ENCODE data around the gene IFT43.
A peak's percentile ranks its signal among the peaks of the same experiment; 100 is the strongest.

IFT43 gene

GRCh38 chr14:75985618-75986438, at the start of gene IFT43:
TSS of gene IFT43 (plus strand) at chr14:75985763. CDS start at chr14:75985787, 24 bp downstream.
- DNase-seq (ENCODE audit: low read depth) = peak; percentile 77

- no peak for DNase-seq (ENCODE audit: low read depth)
Measured at GRCh38 chr14:75939200-75939599, 46.4 kb upstream of the IFT43 start.

GRCh38 chr14:75941030-75941429, 44.5 kb upstream of the IFT43 start:
- DNase-seq (ENCODE audit: low read depth) = no peak

- DNase-seq (ENCODE audit: low read depth) = no peak
Measured at GRCh38 chr14:75944607-75945241, 40.8 kb upstream of the IFT43 start.

- no peak for DNase-seq (ENCODE audit: low read depth)
Measured at GRCh38 chr14:75946785-75947184, 38.8 kb upstream of the IFT43 start.

GRCh38 chr14:75952489-75952888, 33.1 kb upstream of the IFT43 start:
- DNase-seq (ENCODE audit: low read depth) = no peak

- no peak for DNase-seq (ENCODE audit: low read depth)
Measured at GRCh38 chr14:75959031-75959430, 26.5 kb upstream of the IFT43 start.

- DNase-seq (ENCODE audit: low read depth) = no peak
Measured at GRCh38 chr14:75960231-75960630, 25.3 kb upstream of the IFT43 start.

- DNase-seq (ENCODE audit: low read depth) = no peak
Measured at GRCh38 chr14:75961662-75962061, 23.9 kb upstream of the IFT43 start.

GRCh38 chr14:75967866-75968265, 17.7 kb upstream of the IFT43 start:
- DNase-seq (ENCODE audit: low read depth) = no peak

- no peak for DNase-seq (ENCODE audit: low read depth)
Measured at GRCh38 chr14:75968456-75968855, 17.1 kb upstream of the IFT43 start.

- DNase-seq (ENCODE audit: low read depth) = no peak
Measured at GRCh38 chr14:75969126-75969525, 16.4 kb upstream of the IFT43 start.

GRCh38 chr14:75969891-75970290, 15.7 kb upstream of the IFT43 start:
- DNase-seq (ENCODE audit: low read depth) = no peak

- no peak for DNase-seq (ENCODE audit: low read depth)
Measured at GRCh38 chr14:75970989-75971388, 14.6 kb upstream of the IFT43 start.

GRCh38 chr14:75971509-75971908, 14.1 kb upstream of the IFT43 start:
- no peak for DNase-seq (ENCODE audit: low read depth)

GRCh38 chr14:75972801-75973421, 12.7 kb upstream of the IFT43 start:
- no peak for DNase-seq (ENCODE audit: low read depth)

- no peak for DNase-seq (ENCODE audit: low read depth)
Measured at GRCh38 chr14:75976826-75977581, 8.6 kb upstream of the IFT43 start.

GRCh38 chr14:75977582-75977943, 8.0 kb upstream of the IFT43 start:
- DNase-seq (ENCODE audit: low read depth) = no peak

- DNase-seq (ENCODE audit: low read depth) = no peak
Measured at GRCh38 chr14:75978249-75978731, 7.3 kb upstream of the IFT43 start.

- no peak for DNase-seq (ENCODE audit: low read depth)
Measured at GRCh38 chr14:75979071-75979571, 6.4 kb upstream of the IFT43 start.

GRCh38 chr14:75979648-75980565, 5.7 kb upstream of the IFT43 start:
- DNase-seq (ENCODE audit: low read depth) = no peak

Measured in stimulated activated CD8-positive, alpha-beta memory T cell treated with anti-CD3 and anti-CD28 coated beads, Interleukin-15, amount 100 ng/mL, for 24 hours (primary cell).